NCI-H2196 (cell line): Measurements from ENCODE around the gene EPHB3.
"Not testable (repeated sequence)": the region's sequence is repeated elsewhere in the genome, so short reads cannot be mapped to it uniquely, and the experiment has no call there.

Experiments
- DNase-seq: peaks from one replicate; lab custom pipeline; 2025; ENCODE audit not compliant: unreplicated experiment; lab: John Stamatoyannopoulos, UW

The EPHB3 gene

DNA sequence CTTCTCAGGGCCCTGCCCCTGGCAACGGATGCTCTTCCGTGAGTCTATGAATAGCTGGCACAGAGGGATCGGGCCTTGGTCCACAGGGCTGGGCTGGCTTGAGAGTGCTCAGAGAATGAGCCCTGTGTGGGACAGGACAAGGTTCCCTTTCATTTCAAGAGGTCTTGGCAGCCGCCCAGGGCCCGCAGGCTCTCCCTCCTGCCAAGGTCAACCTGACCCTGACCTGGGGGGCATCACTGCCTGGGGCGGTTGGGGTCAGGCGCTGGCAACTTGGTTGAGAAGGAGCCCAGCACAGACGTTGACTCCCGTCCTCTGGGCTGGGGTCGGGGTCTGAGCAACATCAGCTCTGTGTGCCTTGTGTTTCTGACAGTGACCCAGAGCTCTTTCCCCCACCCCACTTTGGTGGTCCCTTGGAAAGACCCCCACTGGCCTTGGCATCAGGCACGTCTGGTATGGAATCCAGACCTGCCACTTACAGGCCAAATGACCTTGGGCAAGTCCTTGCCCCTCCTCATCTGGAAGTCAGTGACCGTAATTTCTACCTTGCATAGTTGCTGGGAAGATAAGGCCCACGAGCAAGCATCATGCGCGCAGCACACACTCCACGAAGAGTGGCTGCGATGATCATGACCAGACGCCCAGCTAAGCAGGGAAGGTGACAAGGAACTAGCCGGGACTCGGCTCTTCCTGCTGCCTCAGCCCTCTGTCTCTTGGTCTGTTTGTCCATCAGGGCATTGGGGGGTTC is 36.4 kb downstream of the EPHB3 start:
- DNase-seq: no peak

- DNase-seq: no peak
These were observed 37.0 kb downstream of the EPHB3 start for GRCh38 chr3:184598574-184598927.

DNA sequence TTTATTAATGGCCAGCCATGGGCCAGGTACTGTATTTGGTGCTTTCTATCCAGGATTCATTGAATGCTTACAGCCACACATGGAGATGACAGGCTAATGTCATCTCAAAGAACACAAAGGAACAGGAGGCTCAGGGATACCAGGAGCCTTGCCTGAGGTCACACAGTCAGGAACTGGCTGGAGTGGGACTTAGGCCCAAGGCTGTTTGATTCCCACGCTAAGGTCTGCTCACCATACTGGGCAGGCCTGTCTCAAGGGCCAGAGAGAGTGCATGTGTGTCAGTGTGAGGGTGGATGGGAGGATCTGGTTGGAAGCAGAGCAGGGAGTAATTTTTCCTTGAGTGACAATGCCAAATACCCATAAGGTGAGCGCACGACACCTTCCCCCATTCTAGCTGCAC is 37.6 kb downstream of the EPHB3 start:
- no peak for DNase-seq

- no peak for DNase-seq
These were observed 39.2 kb downstream of the EPHB3 start for GRCh38 chr3:184600685-184601377.

GRCh38 chr3:184601576-184602371 is 40.2 kb downstream of the EPHB3 start:
- no peak for DNase-seq

DNA sequence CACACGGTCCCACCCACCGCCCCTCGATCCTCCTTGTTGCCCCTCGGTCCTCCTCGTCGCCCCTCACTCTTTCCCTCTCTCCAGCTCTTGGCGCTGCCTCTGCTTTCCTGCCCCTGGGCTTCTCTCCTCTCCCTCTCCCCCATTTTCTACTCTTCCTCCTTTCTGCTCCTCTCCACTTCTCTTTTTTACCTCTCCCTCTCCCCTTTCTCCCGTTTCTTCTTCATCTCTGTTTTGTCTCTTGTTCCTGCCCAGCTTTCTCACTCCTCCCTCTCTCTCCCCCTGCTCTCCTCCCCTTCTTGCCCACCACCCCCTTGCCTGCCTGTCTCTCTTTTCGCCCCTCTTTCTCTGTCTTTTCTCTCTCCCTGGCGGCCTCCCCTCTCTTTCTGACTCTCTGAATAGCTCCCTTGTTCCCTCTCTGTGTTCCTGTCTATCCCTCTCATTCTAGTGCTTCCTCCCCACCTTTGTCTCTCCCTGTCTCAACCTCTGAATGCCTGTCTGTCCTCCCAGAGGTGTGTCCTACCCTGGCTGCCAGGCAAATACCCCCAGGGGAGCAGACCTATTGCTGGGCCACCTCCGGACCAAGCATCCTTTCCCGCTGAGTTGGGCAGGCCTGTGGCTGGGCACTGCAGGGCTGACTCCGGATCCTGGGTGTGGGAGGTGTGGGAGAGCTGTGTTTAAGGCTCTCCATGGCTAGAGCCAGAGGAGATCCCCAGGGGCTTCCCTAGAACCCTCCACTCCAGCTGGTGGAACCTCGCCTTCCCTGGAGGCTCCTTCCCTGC is 41.0 kb downstream of the EPHB3 start:
- no peak for DNase-seq

DNA sequence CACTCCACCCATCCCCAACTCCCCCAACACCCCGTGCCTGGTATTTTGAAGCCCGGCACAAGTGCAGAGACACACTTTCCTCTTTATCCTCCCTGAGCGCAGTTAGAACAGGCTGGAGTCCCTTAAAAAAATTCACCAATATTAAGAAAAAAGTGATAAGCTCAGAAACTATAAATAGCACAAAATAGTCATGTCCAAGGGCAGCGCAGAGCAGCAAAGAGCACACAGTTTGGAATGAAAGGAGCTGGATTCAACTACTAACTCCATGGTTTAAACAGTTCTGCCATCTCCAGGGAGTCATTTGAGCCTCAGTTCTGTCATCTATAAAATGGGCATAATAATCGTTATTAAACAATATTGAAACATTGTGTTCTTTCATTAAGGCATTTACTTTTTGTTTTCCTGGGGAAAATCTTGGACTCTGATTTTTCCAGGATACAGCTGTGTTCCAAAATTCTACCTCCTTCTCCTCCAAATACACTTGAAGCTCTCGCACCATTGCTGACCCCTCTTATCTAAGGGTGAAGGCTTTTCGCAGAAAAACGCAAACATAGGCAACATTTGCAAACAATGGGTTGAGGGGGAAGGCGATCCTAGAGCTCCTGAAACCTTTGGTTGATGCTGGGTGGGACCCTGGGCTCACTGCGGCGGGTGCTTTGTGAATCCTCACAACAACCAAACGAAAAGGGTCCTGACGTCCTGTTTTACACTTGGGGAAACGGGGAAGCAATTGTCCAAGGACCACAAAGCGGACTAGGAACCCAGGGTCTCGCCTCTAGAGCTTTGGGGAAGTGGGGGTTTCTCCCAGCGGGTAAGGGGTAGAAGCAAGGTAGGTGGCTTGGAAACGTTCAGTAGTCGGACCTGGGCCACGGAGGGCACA is 41.8 kb downstream of the EPHB3 start:
- DNase-seq: no peak

DNA sequence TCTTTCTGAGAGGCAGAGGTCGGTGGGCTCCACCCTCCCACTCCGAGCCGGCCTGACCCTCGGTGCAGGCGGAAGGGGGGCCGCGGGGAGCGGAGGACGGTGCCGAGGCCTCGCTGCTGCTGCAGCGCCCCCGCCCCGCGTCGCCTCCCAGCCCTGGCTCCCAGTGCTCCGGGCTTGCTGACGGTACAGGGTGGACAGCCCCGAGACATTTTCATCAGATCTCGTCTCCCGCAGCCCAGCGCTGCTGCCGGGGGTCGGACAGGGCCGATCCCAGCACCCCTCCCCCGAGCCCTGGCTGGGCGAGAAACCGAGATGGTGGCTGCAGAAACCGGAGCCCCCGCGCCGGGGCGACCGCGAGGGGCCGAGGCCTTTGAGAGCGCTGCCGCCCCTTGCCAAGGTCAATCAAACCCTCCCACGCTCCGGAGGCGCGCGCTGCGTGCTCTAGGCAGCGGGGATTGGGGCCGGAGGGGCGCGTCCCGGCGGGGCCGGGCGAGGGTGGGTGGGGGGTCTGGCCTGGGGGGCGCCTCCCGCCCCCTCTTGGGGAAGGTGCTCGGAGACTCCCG is 42.5 kb downstream of the EPHB3 start:
- no peak for DNase-seq

GRCh38 chr3:184604615-184605290 is 43.2 kb downstream of the EPHB3 start:
- DNase-seq: no peak

GRCh38 chr3:184608209-184608608 is 46.6 kb downstream of the EPHB3 start:
- no peak for DNase-seq

- no peak for DNase-seq
These were observed 48.1 kb downstream of the EPHB3 start for GRCh38 chr3:184609476-184610244.

DNA sequence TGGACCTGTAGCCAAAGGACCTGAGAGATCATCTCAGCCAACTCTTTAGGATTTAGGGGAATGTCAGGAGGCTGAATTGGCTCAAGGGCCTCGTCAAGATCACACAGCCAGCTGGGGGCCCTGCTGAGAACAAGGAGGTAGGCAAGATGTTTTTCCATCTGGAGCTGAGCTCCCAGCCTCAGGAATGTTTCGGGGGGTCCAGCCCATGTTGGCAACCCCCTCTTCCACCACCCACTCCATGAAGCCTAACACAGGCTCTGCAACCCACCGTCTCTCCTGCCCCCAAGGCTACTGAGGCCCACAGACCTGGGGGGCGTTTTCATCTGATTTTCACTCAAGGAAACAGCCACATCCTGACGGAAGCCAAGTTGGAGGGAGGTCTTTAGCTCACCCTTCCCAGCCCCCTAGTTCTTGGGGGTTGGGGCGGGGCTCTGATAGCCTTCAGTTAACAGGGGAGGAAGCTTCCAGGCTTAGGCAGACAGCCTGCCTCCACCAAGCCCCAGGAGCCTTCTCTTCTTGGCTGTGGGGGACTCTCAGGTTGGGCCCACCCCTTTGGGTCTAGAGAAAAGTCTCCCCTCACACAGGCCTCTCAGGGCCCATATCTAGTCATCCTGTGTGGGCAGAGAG is 48.8 kb downstream of the EPHB3 start:
- no peak for DNase-seq

DNA sequence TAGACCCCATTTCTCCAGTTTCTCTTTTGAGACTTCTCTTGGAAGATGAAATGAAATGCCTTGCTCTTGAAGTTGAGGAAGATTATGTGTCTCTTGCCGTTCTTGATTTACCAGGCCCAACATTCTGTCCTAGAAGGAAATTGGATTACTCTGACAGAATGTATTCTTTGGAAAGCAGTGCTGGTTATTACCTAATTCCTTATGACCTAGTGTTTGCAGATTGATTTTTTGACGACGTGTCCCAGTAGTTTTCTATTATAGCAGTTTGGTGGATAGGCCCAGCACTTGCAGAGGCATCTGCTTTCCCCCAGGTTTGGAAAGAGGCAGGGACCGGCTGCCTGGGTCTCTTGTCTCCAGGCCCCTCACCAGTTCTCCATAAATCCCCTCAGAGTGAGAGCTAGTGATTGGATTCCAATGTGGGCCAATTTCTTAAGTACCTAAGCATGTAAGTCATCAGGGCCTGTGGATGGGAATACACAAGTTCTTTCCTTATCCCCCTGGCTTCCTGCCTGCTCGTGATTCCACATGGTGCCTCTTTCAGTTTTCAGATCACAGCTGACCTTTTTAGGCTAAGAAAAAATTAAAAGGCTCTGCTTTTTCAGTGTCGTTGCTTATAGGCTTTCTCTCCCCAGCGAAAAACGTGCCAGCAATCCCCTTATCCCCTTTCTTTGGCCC is 50.2 kb downstream of the EPHB3 start:
- DNase-seq: no peak

DNA sequence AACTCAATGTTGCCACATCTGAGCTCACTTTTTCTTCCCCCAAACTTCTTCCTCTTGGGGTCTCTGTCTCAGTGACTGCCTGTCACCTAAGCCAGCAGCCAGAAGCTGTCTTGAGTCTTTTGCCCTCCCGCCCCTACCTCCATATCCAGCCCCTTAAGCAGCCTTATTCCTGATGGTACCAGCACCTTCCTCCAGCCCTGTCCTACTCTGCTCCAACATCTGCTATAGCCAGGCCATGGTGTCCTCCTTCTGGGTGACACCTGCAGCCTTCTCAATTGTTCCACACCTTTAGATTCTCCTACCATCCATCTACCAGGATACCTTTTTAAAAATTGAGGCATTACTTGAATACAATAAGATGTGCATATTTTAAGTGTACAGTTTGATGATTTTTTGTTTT is 53.8 kb downstream of the EPHB3 start:
- no peak for DNase-seq

DNA sequence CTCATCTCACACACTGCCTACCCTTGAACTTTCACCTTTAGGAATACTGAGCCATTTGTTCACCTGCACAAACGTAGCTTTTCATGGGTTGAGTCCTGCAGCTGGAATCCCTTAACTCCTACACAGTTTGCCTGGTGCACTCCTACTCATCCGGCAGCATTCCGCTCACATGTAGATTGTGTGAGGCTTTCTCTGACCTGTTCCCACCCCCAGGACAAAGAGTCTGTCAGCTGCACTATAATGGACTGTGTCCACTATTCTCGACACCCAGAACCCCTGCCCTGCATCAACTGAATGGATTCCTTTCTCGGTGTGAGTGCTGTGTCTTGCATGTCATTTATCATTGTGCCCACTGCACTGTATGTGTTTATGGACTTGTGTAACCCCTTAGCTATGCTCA is 54.9 kb downstream of the EPHB3 start:
- no peak for DNase-seq

DNA sequence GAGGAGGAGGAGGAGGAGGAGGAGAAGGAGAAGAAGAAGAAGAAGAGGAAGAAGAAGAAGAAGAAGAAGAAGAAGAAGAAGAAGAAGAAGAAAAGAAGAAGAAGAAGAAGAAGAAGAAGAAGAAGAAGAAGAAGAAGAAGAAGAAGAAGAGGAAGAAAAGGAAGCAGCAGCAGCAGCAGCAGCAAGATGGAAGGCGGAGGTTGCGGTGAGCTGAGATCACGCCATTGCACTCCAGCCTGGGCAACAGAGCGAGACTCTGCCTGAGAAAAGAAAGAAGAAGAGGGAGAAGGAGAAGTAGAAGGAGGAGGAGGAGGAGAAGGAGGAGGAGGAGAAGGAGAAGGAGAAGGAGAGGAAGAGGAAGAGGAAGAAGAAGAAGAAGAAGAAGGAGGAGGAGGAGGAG is 55.7 kb downstream of the EPHB3 start:
- DNase-seq: not testable (repeated sequence)

DNA sequence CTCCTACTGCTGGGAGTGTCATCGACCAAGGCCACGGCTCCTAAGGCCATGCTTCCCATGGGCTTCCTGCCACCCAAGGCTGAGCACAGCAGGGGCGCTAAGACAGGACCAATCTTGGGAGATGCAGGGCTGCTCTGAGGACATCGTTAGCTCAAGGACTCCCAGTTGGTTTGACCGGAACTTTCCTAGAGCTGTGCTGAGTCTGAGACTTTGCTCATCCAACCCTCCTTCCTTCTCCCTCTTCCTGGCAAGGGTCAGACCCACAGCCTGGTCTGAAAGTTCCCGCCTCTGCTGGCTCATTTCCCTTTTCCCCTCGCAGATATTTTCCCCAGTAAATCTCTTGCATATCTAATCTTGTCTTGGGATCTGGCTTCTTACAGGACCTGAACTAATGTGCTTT is 57.2 kb downstream of the EPHB3 start:
- DNase-seq: no peak

- DNase-seq: no peak
These were observed 57.8 kb downstream of the EPHB3 start for GRCh38 chr3:184619369-184619768.
